Stimulated activated CD8-positive, alpha-beta memory T cell treated with anti-CD3 and anti-CD28 coated beads, Interleukin-12 subunit alpha, Interleukin-12 subunit beta, amount 100 ng/mL, for 24 hours (primary cell): Measurements from ENCODE around the gene DESI2.
A peak's percentile ranks its signal among the peaks of the same experiment; 100 is the strongest.

Source experiments
- DNase-seq: peaks from one replicate; pipeline ENCODE4 v3.0.0-alpha.2; 2020; ENCODE audit errors: extremely low read depth

Gene DESI2

DNA sequence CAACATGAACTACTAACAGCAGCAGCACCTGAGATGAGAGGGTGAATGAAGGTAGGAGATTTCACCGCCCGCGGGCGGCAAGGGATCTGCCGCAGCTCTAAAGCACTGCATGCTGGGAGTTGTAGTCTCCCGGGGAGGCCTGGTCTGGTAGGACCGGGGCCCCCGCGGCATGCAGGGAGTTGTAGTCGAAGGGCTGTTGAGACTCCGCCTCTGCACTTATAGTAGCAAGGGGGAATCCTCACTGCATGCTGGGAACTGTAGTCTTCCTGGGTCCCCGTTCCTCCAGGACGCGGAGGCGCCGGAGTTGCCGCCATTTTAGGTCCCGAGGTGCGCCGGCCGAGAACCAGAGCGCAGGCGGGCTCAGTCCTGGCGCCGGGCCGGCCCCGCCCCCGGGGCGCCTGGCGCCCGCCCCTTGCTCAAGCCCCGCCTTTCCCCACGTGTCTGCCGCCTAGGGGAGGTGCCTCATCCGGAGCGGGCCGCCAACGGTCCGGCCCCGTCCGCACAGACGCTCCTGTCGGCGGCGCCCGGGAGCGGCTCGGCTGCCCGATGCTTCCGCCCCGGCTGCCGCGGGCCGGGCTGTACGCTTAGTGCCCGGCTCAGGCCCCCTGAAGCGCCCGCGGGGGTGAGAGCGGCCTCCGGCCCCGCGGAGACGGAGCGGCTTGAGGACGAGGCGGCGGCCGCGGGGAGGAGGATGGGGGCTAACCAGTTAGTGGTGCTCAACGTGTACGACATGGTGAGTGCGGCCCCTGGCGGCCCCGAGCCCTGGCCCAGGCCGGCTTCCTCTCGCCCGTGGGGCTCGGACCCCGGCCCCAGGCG, at the start of gene DESI2:
Gene DESI2 (plus strand): TSS at position 504 of the 816 bp plus-strand sequence. CDS start 188 bp downstream, at position 692.
- DNase-seq, result peak; percentile 96

DNA sequence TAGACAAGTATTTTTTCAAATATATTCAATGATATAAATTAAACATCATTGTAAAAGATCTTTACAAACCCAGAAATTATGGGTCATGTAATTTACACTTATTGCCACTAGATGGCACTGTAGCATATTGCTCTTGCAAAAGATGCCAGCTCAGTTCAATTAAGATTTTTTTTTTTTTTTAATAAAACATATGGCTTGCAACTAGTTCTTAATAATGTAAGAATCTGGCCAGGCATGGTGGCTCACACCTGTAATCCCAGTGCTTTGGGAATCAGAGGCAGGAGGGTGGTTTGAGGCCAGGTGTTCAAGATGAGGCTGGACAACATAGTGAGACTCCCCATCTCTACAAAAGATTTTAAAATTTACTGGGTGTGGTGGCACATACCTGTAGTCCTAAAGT, 49.4 kb upstream of the DESI2 start:
- DNase-seq, result no peak

DNA sequence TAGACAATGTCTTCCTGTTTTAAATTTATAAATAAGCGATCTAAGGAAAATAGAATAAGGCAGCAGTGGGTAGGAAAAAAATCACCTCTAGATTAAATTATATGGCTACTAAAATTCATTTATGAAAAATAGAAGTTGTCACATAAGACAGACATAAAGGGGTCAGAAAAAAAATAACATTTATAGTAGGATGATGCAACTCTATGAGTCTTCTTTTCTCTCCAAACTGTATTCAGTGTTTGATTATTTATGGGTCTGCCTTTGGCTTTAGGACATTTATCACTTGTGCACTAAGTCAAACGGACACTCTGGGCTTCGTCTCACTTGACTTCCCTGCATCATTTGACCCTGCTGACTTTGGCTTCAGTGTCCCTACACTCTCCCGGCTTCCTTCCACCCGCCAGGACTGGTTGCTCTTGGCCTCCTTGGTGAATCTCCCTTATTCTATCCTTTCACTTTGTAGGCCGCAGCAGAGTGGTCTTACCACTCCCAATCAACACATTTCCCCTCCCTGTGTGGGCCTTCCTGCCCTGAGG, 47.0 kb upstream of the DESI2 start:
- DNase-seq, result no peak

DNA sequence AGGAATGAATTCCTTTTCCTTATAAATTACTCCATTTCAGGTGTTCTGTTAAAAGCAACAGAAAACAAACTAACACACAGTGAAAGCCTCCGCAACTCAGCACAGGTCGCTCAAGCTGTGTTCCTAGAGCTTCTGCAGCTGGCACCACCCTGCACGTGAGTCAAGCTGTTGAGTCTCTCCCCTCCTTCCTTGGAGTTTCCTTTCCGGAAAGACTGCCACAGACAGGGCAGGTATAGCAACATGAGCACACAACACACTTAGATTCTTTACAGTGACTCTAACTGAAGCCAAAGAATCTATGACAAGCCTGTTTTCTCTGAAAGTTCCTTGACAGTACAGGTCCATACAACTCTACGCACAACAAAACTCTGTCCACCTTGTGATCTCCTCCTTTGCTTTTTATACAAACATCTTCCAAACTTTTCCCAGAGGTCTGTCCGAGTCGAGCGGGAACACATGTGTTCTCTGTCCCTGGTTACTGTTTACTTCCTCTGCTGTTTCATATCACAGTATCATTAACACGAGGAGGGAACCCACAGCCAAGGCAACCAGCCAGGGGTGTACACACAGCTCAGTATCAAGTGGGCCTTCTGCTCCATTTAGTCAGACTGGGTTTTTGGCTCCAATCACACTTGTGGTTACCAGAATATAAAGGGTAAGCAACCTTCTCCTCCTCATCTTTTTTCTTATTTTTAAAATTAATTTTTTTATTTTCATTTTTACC, 38.7 kb upstream of the DESI2 start:
- no peak for DNase-seq

DNA sequence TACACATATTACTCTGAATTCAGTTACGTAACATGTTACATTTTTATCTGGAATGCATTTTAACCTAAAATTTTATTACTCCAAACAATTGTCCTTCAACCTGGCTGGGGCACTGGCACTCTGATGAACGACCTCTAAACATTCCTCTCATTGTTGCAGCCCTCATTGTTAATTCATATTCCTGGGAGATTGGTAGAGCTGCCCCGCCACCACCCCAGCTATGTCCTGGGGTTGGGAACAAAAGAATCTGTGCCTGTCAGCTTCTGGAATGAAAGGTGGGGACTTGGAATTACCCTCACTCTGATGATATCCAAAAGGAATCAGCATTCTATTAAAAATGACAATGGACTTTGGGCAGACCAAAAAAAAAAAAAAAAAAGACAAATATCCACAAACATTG, 38.0 kb upstream of the DESI2 start:
- DNase-seq, result no peak

DNA sequence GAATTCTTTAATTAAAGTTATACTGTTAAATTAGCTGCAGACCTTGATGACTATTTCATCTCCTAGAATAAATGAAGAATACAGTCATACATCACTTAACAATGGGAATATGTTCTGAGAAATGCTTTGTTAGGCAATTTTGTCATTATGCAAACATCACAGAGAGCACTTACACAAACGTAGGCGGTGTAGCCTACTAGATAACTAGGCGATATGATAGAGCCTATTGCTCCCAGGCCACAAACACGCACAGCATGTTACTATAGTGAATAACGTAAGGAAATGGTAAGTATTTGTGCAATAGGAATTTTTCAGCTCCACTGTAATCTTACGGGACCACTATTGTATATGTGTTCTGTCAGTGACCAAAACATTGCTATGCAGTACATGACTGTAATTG, 37.6 kb upstream of the DESI2 start:
- no peak for DNase-seq

DNA sequence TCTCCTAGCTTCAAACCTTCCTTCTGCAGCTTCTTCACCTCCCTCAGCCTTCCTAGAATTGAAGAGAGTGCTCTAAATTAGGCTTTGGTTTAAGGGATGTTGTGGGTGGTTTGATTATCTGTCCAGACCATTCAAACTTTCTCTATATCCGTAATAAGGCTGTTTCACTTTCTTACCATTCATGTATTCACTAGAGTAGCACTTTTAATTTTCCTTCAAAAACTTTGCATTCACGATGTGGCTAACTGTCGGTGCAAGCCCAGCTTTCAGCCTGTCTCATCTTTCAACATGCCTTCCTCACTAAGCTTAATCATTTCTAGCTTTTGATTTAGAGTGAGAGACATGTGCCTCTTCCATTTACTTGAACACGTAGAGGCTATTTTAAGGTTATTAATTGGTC, 26.2 kb upstream of the DESI2 start:
- no peak for DNase-seq

DNA sequence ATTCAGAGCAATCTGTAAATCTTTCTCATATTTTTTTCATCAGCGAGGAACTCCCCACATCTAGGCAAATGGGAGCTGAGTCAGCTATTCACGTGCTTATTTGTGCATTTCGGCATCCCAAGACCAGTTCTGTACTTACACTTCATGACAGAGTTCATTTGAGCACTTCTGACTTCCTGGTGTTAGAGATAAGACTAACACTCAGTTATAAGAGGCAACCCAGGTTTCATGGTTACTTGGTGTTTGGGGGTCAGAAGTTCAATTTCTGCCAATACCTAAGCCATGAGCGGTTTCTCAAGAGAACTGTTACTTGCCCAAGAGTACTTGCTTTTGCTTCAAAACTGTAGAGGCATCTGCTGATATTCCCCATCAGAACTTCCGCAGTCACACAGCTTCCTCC, 24.1 kb upstream of the DESI2 start:
- DNase-seq, result no peak

DNA sequence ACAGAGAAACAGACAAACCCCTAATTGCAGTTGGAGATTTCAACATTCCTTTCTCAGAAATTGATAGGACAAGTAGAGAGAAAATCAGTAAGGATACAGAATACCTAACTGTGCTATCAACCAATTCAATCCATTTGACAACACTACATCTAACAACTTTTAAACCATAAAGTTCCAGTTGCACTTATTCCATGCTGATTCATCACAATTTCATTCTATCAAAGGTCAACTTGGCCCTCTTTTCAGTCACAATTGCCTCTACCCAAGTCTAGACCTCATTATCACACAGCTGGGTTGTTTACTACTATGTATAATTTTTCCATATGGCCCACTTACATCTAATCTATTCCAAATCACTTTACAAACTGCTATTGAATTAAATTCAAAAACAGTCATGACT, 19.8 kb upstream of the DESI2 start:
- DNase-seq, result no peak

DNA sequence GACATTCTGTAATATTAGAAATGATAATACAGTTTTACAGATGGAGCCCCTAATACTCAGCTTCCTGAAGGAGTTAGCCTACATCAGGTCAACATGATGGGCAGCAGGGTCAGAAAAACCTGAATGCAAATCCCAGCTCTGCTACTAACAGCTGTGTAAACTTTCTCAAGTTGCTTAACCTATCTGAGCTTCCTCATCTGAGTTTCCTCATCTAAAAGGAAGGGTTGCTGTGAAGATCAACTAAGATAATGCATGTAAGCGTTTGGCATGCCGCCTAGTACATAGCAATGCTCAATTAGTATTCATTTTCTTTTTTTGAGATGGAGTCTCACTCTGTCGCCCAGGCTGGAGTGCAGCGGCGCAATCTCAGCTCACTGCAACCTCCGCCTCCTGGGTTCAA, 18.4 kb upstream of the DESI2 start:
- DNase-seq, result no peak

DNA sequence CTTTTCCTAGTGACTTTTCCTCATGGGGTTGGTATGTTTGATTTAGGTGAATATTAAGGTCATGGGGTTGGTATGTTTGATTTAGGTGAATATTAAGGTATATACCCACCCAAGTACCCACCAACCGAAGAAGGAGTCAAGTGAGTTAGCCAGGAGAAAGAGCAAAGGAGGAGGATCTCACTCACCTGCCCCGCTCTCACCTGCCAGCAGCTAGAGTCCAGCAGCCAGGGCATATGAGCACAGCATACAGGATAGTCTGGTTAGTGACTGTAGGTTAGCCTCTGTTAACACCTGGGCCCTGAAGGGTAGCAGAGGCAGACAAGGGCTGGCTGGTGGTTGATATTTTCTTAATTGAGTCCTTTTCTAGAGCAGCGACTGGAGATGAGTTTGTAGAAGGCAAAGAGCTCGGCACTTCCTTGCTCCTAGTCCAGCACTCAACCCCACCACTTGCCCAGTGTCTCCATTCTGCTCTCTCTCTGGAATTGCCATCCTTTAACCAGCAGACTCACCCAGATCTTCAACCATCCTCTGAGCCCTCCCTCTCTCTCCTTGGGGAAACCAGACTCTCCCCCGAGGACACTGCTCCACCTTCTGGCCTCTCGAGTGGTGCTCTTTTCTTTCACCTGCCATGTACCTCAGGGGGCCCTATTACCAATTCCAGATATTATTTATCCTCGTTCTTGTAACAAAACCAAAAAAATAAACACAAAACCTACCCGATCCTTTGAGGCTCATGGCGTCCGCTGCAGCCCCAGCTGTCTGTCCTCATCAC, 16.3 kb upstream of the DESI2 start:
- no peak for DNase-seq

DNA sequence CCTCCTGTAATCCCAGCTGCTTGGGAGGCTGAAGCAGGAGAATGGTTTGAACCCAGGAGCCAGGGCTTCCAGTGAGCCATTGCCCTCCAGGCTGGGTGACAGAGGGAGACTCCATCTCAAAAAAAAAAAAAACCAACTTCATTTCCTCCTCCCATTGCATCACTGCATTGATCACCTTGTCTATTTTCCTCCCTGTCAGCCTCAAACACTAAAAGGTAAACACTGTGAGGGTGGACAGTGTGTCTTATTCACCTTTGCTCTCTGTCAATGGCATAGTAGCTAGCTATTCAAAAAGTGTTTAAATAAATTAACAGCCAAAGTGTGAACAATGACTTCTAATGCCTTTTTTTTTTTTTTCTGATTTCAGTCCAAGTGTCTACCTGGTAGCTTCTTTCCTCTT, 13.4 kb upstream of the DESI2 start:
- DNase-seq, result no peak

DNA sequence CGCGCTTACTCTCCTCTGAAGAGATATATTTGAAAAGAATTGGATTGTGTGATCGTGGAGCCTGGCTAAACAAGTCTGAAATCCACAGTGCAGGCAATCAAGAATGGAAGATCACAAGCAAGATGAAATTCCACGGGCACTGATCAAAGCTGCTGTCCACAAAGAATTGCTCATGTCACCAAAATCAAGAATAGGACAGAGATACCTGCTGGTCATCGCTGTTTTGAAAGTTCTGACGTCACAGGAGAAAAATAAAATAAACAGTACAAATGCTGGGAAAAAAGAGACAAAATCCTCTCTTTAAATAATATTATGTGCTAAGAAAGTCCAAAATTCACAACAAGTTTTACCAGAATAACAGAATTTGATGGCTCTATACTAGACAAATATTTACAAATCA, 12.0 kb upstream of the DESI2 start:
- DNase-seq, result no peak

DNA sequence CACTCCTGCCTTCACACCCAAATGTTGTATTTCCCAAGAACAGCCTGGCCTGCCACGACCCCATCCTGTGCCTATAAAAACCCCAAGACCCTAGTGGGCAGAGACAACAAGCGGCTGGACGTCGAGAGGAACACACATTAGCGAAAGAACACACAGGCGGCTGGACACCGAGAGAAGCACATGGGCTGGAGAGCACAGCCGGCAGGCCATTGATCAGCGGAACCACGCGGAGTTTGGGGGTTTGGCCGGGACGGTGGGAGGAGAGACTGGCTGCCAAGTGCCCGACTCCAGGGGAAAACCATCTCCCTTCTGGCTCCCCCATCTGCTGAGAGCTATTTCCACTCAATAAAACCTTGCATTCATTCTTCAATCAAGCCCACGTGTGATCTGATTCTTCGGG, 10.4 kb upstream of the DESI2 start:
- DNase-seq, result no peak

DNA sequence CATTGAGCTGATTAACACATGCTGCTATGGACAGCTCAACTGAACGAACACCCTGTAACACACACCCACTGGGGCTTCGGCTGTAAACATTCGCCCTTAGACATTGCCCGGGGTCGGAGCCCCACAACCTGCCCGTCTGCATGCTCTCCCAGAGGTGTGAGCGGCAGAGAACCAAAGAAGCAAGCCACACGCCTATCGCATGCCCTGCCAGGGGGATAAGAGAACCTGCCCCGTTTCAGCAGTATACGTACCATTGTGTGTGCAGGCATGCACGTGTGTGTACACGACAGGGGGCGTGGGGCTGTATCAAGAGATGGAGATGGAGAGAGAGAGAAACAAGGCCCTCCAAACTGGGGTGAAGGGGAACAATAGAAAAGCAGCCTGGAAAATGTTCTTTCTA, 9.9 kb upstream of the DESI2 start:
- DNase-seq, result no peak

DNA sequence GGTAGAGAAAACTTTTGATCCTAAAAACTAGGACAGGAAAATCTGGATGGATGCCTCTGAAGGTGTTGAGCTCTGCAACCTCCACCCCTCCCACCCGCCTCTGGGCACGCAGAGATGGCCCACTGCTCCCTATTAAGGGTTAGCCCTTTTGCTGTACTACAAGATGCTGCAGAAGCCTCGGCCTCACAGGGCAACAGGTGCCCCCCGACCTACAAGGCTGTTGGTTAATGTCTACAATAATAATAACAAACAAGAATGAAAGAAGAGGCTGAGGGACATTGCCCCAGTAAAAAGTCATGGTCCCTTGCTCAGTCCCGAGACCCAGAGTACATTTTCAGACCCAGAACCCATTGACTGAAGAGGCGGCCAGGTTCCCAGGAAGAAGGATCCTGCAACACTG, 7.5 kb upstream of the DESI2 start:
- DNase-seq, result no peak

DNA sequence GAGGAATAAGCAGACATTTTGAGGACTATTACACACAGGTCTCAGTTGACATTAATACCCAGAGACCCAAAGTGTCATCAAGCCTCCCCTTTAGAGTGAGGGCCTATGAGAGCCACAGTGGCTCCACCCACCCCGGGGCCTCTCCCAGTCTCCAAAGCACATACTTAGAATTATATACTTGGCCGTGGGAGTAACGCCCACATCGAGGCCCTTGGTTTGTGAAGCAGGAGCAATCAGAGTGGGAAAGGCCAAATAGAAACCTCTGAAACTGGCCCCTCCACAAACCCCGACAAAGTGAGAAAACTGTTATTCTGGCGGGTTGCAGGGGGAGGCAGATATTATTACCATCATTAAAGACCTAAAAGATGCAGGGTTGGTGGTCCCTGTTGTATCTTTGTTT, 7.0 kb upstream of the DESI2 start:
- DNase-seq, result no peak

DNA sequence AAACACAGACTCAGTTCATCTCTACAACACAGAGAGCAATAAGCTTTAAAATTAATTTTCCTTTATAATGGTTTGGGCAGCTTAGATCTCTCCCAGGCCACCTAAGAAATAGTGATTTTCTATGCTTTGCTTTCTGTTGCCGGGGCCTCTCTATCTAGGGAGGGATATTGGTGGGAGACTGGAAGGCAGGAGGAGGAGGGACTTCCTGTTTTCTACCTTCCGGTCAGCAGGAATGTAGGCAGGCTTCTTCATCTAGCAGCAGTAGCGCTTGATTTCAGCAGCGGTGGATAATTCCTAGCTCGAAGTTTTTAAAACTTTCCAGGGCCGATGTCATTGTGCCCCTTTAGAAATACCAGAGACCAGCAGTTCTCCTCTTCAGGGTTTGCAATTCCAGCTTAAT, 5.1 kb upstream of the DESI2 start:
- DNase-seq, result no peak

DNA sequence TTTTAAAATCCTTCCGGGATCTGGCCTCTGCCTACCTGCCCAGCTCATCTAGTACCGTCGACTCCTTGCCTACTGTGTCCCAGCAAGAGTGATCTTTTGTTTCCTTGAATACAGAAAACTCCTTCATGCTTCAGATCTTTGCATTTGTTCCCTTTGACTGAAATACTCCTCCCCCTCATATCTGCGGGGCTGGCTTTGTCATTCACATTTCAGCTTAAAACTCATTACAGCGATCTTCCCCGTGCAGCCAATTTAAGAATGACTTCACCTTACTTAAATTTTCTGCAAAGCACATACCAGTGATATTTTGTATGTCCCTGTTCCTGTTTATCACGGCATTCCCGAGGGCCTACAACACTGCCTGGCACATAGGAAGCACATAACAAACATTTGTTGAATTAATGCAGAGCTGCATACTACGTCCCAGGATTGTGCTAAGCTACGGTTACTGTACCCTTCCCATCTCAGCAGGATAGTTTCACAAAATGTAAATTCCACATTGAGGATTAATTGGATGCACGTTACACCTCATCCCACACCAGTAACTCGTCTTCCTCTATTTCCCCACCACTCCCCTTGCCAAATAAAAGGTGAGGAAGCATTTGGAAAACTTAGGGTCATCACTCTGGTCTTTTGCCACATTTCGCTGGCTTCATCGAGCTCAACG, 837 bp upstream of the DESI2 start:
- no peak for DNase-seq

DNA sequence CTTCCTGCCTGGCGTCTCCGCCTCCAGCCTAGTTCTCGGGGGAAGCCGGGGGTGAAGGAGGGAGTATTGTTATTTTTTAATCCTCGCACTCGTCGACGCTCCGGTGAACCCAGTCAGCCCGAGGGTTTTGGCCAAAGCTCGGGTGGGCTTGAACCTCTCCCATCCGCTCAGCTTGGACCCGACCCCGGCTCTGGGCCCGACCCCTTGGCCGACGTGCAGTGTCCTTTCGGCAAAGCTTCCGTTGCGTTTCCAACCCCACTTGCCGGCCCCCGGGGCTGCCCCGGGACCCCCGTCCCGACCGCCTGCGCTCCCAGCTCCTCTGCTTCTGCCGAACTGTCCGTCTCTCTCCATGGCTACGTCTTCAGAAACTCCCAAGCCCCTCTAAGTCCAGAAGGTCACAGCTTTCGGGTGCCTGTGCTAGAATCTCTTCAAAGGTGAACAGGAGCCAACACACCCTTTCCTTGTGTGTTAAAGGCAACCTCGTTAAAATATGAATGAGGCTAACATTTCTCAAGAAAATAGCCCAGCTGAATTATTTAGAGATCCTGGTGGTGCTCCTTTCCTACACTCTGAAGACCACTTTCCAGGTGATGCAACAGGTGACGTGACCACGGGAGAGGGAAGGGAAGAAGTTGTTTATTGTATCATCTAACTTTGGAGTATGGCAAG, 647 bp downstream of the DESI2 start:
- no peak for DNase-seq
